Tibial nerve (tissue), 4 donors: ENCODE results near the gene ZNF500. TPM values are rescaled to one million over a fixed set of nuclear protein-coding genes. Genes with fewer than 3 reads are reported as not detected.

Experiments
- DNase-seq, 2 donors: peaks; one replicate each; pipeline ENCODE4 v3.0.0-alpha.2; 2019; ENCODE audit warnings: low spot score in 2 of 2
- H3K27ac ChIP-seq, 4 donors: fragments of 200-600 bp; sonication (generic) in 3 of 4; one replicate each; pipeline ENCODE4 v1.5.1; 2017 to 2019; ENCODE audit warnings: mild to moderate bottlenecking in 1 of 4
- H3K27me3 ChIP-seq, 2 donors: fragments of 200-600 bp; sonication (generic) in 1 of 2; one replicate each; pipeline versions ENCODE4 v1.5.1 to v1.6.0; 2017 to 2019
- H3K36me3 ChIP-seq, 3 donors: fragments of 200-600 bp; sonication (generic); one replicate each; pipeline ENCODE4 v1.5.1; 2018 to 2019
- H3K4me1 ChIP-seq, 4 donors: fragments of 200-600 bp; sonication (generic) in 3 of 4; one replicate each; pipeline ENCODE4 v1.5.1; 2017 to 2019
- H3K4me3 ChIP-seq, 4 donors: fragments of 200-600 bp; sonication (generic) in 3 of 4; one replicate each; pipeline ENCODE4 v1.5.1; 2017 to 2019; ENCODE audit warnings: mild to moderate bottlenecking in 1 of 4, moderate library complexity in 1 of 4
- H3K9me3 ChIP-seq, 4 donors: fragments of 200-600 bp; sonication (generic) in 3 of 4; one replicate each; pipeline ENCODE4 v1.5.1; 2017 to 2019
- CTCF ChIP-seq, 5 experiments: fragments of 200-600 bp in 3 of 5; fragments of 450-650 bp in 2 of 5; sonication (generic) in 3 of 5; IDR thresholded peaks; one replicate each; pipeline ENCODE4 v1.5.1; 2016 to 2019; ENCODE audit warnings: antibody characterized with exemption in 5 of 5, mild to moderate bottlenecking in 3 of 5, moderate library complexity in 2 of 5
- EP300 ChIP-seq, 2 donors: sonication (generic); formaldehyde crosslinking; IDR thresholded peaks; one replicate each; pipeline ENCODE4 v1.6.1; 2017; ENCODE audit warnings: antibody characterized with exemption in 2 of 2, mild to moderate bottlenecking in 1 of 2
- POLR2A ChIP-seq, 2 donors: fragments of 450-650 bp; IDR thresholded peaks; one replicate each; pipeline ENCODE4 v1.6.1; 2017; ENCODE audit warnings: antibody characterized with exemption in 2 of 2, mild to moderate bottlenecking in 2 of 2, moderate library complexity in 2 of 2
- WGBS, 2 donors: methylation state at CpG; one replicate each; pipeline ENCODE4 v1.1.5; 2018; 5-methylcytosine and 5-hydroxymethylcytosine counted together
- total RNA-seq, 4 donors: library from RNA; depleted of rRNA; stranded (reverse); fragments of >200 nt; gene quantifications; one replicate each; pipeline ENCODE4 v1.1.0, GENCODE V29; 2016

Gene ZNF500
- total RNA-seq, 4 donors from 2014 or later: 20.3 to 43.2 (median 34.4) TPM

GRCh38 chr16:4783951-4784336 lies 17.0 kb upstream of the ZNF500 start:
- H3K4me3 ChIP-seq: no peak overlapping the region
- TF ChIP-seq POLR2A (IDR thresholded peaks at IDR 0.05): no peak
- no peak for TF ChIP-seq EP300 (IDR thresholded peaks at IDR 0.05)
- no peak for TF ChIP-seq CTCF (IDR thresholded peaks at IDR 0.05)
- WGBS, 2 donors: 63 to 66% methylated on average over 12 to 16 of the region's 16 CpGs
- no peaks in the 10 kb centered on the region for H3K27me3 ChIP-seq
- no peaks in the 10 kb centered on the region for H3K4me1 ChIP-seq
- H3K9me3 ChIP-seq: no peaks in the 10 kb centered on the region
- H3K36me3 ChIP-seq: no peaks in the 10 kb centered on the region
- H3K27ac ChIP-seq: no peak overlapping the region
- DNase-seq: no peak

GRCh38 chr16:4783251-4783950 lies 16.4 kb upstream of the ZNF500 start:
- TF ChIP-seq POLR2A (IDR thresholded peaks at IDR 0.05) (no peak), CTCF (IDR thresholded peaks at IDR 0.05) (no peak)
- no peaks in the 10 kb centered on the region for H3K9me3 ChIP-seq
- WGBS, 2 donors: 83% methylated on average over 16 to 20 of the region's 25 CpGs

GRCh38 chr16:4780235-4780634 lies 13.3 kb upstream of the ZNF500 start:
- H3K27me3 ChIP-seq: no peaks in the 10 kb centered on the region
- no peak overlapping the region for H3K27ac ChIP-seq
- H3K4me3 ChIP-seq: no peak overlapping the region
- WGBS, 2 donors: 77 to 81% methylated on average over 4 of the region's 4 CpGs
- no peak for DNase-seq
- no peaks in the 10 kb centered on the region for H3K4me1 ChIP-seq
- TF ChIP-seq CTCF (IDR thresholded peaks at IDR 0.05) (no peak), POLR2A (IDR thresholded peaks at IDR 0.05) (no peak)
- no peaks in the 10 kb centered on the region for H3K36me3 ChIP-seq
- no peaks in the 10 kb centered on the region for H3K9me3 ChIP-seq

More at GRCh38 chr16:4783251-4783950, 16.4 kb upstream of the ZNF500 start:
- no peaks in the 10 kb centered on the region for H3K4me1 ChIP-seq
- H3K4me3 ChIP-seq: no peak overlapping the region
- no peak for DNase-seq
- H3K36me3 ChIP-seq: no peaks in the 10 kb centered on the region
- H3K27ac ChIP-seq: no peak overlapping the region
- H3K27me3 ChIP-seq: no peaks in the 10 kb centered on the region

GRCh38 chr16:4778050-4778392 lies 11.1 kb upstream of the ZNF500 start:
- TF ChIP-seq POLR2A (IDR thresholded peaks at IDR 0.05): no peak
- no peak for TF ChIP-seq EP300 (IDR thresholded peaks at IDR 0.05)
- no peak for TF ChIP-seq CTCF (IDR thresholded peaks at IDR 0.05)
- no peaks in the 10 kb centered on the region for H3K36me3 ChIP-seq
- 86 to 91% methylated on average over 5 of the region's 5 CpGs for WGBS, 2 donors
- no peak overlapping the region for H3K27ac ChIP-seq
- H3K27me3 ChIP-seq: no peaks in the 10 kb centered on the region
- H3K4me3 ChIP-seq: no peak overlapping the region
- no peaks in the 10 kb centered on the region for H3K9me3 ChIP-seq
- no peaks in the 10 kb centered on the region for H3K4me1 ChIP-seq
- no peak for DNase-seq

GRCh38 chr16:4777339-4778049 lies 10.5 kb upstream of the ZNF500 start:
- WGBS, 2 donors: 78 to 85% methylated on average over 12 to 17 of the region's 17 CpGs
- no peaks in the 10 kb centered on the region for H3K4me1 ChIP-seq
- TF ChIP-seq EP300 (IDR thresholded peaks at IDR 0.05): no peak
- TF ChIP-seq POLR2A (IDR thresholded peaks at IDR 0.05): no peak
- no peak for TF ChIP-seq CTCF (IDR thresholded peaks at IDR 0.05)
- no peak for DNase-seq
- no peaks in the 10 kb centered on the region for H3K9me3 ChIP-seq
- H3K36me3 ChIP-seq: no peaks in the 10 kb centered on the region
- H3K27me3 ChIP-seq: no peaks in the 10 kb centered on the region
- H3K27ac ChIP-seq: no peak overlapping the region
- H3K4me3 ChIP-seq: no peak overlapping the region
